Glomerular endothelial cell (primary cell): ENCODE measurements around the gene STK11. TPM values are rescaled to one million over a fixed set of nuclear protein-coding genes. Genes with fewer than 3 reads are reported as not detected.

Experiments used
- DNase-seq: peaks from one replicate; pipeline ENCODE4 v3.0.0-alpha.2; 2011; ENCODE audit warnings: low read depth, low spot score; ENCODE audit errors: extremely low read depth
- total RNA-seq: library from RNA; depleted of rRNA; stranded (reverse); fragments of >200 nt; gene quantifications from 2 replicates; pipeline ENCODE4 v1.2.3, GENCODE V29; 2015

STK11 gene
- total RNA-seq, 1 donor from 2014 or later: 77.7 TPM

- DNase-seq: no peak
Measured at GRCh38 chr19:1257475-1258162, 52.0 kb downstream of the STK11 start.

- DNase-seq: no peak
Measured at GRCh38 chr19:1258163-1258492, 52.5 kb downstream of the STK11 start.

- DNase-seq: no peak
Measured at GRCh38 chr19:1258707-1259205, 53.2 kb downstream of the STK11 start.

GRCh38 chr19:1259206-1259875, 53.8 kb downstream of the STK11 start:
- DNase-seq: no peak

- no peak for DNase-seq
Measured at GRCh38 chr19:1259876-1260748, 54.5 kb downstream of the STK11 start.

- no peak for DNase-seq
Measured at GRCh38 chr19:1260749-1261537, 55.4 kb downstream of the STK11 start.

- no peak for DNase-seq
Measured at GRCh38 chr19:1261538-1261797, 55.9 kb downstream of the STK11 start.

GRCh38 chr19:1261798-1262622, 56.4 kb downstream of the STK11 start:
- DNase-seq: no peak

- no peak for DNase-seq
Measured at GRCh38 chr19:1262623-1263123, 57.1 kb downstream of the STK11 start.

- no peak for DNase-seq
Measured at GRCh38 chr19:1263188-1263587, 57.6 kb downstream of the STK11 start.

GRCh38 chr19:1264801-1265614, 59.4 kb downstream of the STK11 start:
- no peak for DNase-seq

- DNase-seq: no peak
Measured at GRCh38 chr19:1265615-1266128, 60.1 kb downstream of the STK11 start.

GRCh38 chr19:1266129-1266915, 60.7 kb downstream of the STK11 start:
- no peak for DNase-seq

- DNase-seq: no peak
Measured at GRCh38 chr19:1266916-1267476, 61.4 kb downstream of the STK11 start.

- DNase-seq: no peak
Measured at GRCh38 chr19:1267477-1268225, 62.1 kb downstream of the STK11 start.

GRCh38 chr19:1268226-1269064, 62.9 kb downstream of the STK11 start:
- no peak for DNase-seq
